WTC11 (cell line): Measurements from ENCODE around the gene PGPEP1.

Source experiments
- CTCF ChIP-seq: fragments of 200-600 bp; IDR thresholded peaks from 2 replicates; pipeline ENCODE4 v1.8.0; 2022; ENCODE audit warnings: antibody characterized with exemption
- GABPB1 ChIP-seq: sonication (generic); formaldehyde crosslinking; IDR thresholded peaks from 2 replicates; pipeline ENCODE4 v1.8.1; 2023; ENCODE audit warnings: mild to moderate bottlenecking, missing genetic modification reagents
- GTF2I ChIP-seq: fragments of 250-450 bp; sonication (Bioruptor Pico); conservative IDR thresholded peaks from 2 replicates; pipeline ENCODE4 v1.4.0; 2021; ENCODE audit warnings: mild to moderate bottlenecking
- NFE2L1 ChIP-seq: sonication (generic); formaldehyde crosslinking; IDR thresholded peaks from 2 replicates; pipeline ENCODE4 v1.8.1; 2023; ENCODE audit warnings: missing genetic modification reagents
- NR1H2 ChIP-seq: sonication (generic); formaldehyde crosslinking; IDR thresholded peaks from 2 replicates; pipeline ENCODE4 v1.9.0; 2021; ENCODE audit warnings: mild to moderate bottlenecking, moderate library complexity, missing genetic modification reagents
- OVOL2 ChIP-seq: fragments of 250-450 bp; sonication (Bioruptor Pico); IDR thresholded peaks from 2 replicates; pipeline ENCODE4 v1.9.0; 2021; ENCODE audit warnings: mild to moderate bottlenecking, borderline replicate concordance
- TF ChIP-seq, protein P1 (sequence below): sonication (generic); formaldehyde crosslinking; IDR thresholded peaks from 2 replicates; pipeline ENCODE4 v1.8.1; 2022; ENCODE audit warnings: mild to moderate bottlenecking, missing genetic modification reagents, moderate library complexity, borderline replicate concordance
- TF ChIP-seq, protein P2 (sequence below): sonication (generic); formaldehyde crosslinking; IDR thresholded peaks from 2 replicates; pipeline ENCODE4 v1.8.1; 2022; ENCODE audit warnings: low read depth, mild to moderate bottlenecking, moderate library complexity, missing genetic modification reagents, borderline replicate concordance

GRCh38 chr19:18392417-18392816 lies 52.0 kb downstream of the PGPEP1 start:
- no peak for TF ChIP-seq OVOL2
- no peak for TF ChIP-seq CTCF
- TF ChIP-seq GABPB1 (CRISPR knock-in tag): no peak
- TF ChIP-seq, protein P1, sequence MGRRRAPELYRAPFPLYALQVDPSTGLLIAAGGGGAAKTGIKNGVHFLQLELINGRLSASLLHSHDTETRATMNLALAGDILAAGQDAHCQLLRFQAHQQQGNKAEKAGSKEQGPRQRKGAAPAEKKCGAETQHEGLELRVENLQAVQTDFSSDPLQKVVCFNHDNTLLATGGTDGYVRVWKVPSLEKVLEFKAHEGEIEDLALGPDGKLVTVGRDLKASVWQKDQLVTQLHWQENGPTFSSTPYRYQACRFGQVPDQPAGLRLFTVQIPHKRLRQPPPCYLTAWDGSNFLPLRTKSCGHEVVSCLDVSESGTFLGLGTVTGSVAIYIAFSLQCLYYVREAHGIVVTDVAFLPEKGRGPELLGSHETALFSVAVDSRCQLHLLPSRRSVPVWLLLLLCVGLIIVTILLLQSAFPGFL (CRISPR knock-in tag): no peak
- no peak for TF ChIP-seq NFE2L1 (CRISPR knock-in tag)
- TF ChIP-seq, protein P2, sequence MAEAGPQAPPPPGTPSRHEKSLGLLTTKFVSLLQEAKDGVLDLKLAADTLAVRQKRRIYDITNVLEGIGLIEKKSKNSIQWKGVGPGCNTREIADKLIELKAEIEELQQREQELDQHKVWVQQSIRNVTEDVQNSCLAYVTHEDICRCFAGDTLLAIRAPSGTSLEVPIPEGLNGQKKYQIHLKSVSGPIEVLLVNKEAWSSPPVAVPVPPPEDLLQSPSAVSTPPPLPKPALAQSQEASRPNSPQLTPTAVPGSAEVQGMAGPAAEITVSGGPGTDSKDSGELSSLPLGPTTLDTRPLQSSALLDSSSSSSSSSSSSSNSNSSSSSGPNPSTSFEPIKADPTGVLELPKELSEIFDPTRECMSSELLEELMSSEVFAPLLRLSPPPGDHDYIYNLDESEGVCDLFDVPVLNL (CRISPR knock-in tag): no peak
- no peak for TF ChIP-seq GTF2I (CRISPR knock-in tag)
- TF ChIP-seq NR1H2 (CRISPR knock-in tag): no peak
